Osteocyte (in vitro differentiated cells): Measurements from ENCODE around the gene UBXN1. TPM values are rescaled to one million over a fixed set of nuclear protein-coding genes. Genes with fewer than 3 reads are reported as not detected.

Experiments used
- DNase-seq: peaks from one replicate; pipeline ENCODE4 v3.0.0; 2021; ENCODE audit warnings: mixed read lengths; ENCODE audit not compliant: unreplicated experiment; ENCODE audit errors: extremely low spot score
- H3K27ac Mint-ChIP-seq: one replicate; pipeline ENCODE4 v1.8.0; 2021; ENCODE audit warnings: mild to moderate bottlenecking, mixed read lengths; ENCODE audit not compliant: unreplicated experiment
- H3K27me3 Mint-ChIP-seq: one replicate; pipeline ENCODE4 v1.8.0; 2021; ENCODE audit warnings: mixed read lengths; ENCODE audit not compliant: unreplicated experiment
- H3K36me3 Mint-ChIP-seq: one replicate; pipeline ENCODE4 v1.8.0; 2021; ENCODE audit warnings: mixed read lengths; ENCODE audit not compliant: unreplicated experiment
- H3K4me1 Mint-ChIP-seq: one replicate; pipeline ENCODE4 v1.8.0; 2021; ENCODE audit warnings: mixed read lengths; ENCODE audit not compliant: unreplicated experiment
- H3K4me3 Mint-ChIP-seq: one replicate; pipeline ENCODE4 v1.8.0; 2021; ENCODE audit warnings: mild to moderate bottlenecking, moderate library complexity, mixed read lengths; ENCODE audit not compliant: unreplicated experiment
- H3K9me3 Mint-ChIP-seq: one replicate; pipeline ENCODE4 v1.8.0; 2021; ENCODE audit warnings: mixed read lengths; ENCODE audit not compliant: unreplicated experiment
- CTCF ChIP-seq: fragments of 200-600 bp; sonication (generic); IDR thresholded peaks from 2 replicates; pipeline ENCODE4 v1.5.0; 2021; ENCODE audit warnings: antibody characterized with exemption, mild to moderate bottlenecking, moderate library complexity
- long read RNA-seq: library from polyadenylated mRNA; unstranded; transcript quantifications from one replicate; pipeline ENCODE4 v2.0.0, GENCODE V29; 2021
- total RNA-seq: library from RNA; stranded (reverse); gene quantifications from 2 replicates; pipeline ENCODE4 v1.2.1, GENCODE V29; 2021

Gene UBXN1, protein sequence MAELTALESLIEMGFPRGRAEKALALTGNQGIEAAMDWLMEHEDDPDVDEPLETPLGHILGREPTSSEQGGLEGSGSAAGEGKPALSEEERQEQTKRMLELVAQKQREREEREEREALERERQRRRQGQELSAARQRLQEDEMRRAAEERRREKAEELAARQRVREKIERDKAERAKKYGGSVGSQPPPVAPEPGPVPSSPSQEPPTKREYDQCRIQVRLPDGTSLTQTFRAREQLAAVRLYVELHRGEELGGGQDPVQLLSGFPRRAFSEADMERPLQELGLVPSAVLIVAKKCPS
- 132 and 161 TPM in 2 replicates for total RNA-seq
- long read RNA-seq, transcript UBXN1-202 (9 exons, 1,153 nt) = major isoform, 226 of 272 reads
- long read RNA-seq, transcript UBXN1-217 (10 exons, 943 nt) = minor isoform, 16 of 272 reads
- long read RNA-seq, transcript UBXN1-206 (8 exons, 1,257 nt) = minor isoform, 11 of 272 reads
- long read RNA-seq, partial matches to known transcripts = 3 of 272 reads
- long read RNA-seq, other reads (novel, unspliced or antisense) = 13 of 272 reads

DNA sequence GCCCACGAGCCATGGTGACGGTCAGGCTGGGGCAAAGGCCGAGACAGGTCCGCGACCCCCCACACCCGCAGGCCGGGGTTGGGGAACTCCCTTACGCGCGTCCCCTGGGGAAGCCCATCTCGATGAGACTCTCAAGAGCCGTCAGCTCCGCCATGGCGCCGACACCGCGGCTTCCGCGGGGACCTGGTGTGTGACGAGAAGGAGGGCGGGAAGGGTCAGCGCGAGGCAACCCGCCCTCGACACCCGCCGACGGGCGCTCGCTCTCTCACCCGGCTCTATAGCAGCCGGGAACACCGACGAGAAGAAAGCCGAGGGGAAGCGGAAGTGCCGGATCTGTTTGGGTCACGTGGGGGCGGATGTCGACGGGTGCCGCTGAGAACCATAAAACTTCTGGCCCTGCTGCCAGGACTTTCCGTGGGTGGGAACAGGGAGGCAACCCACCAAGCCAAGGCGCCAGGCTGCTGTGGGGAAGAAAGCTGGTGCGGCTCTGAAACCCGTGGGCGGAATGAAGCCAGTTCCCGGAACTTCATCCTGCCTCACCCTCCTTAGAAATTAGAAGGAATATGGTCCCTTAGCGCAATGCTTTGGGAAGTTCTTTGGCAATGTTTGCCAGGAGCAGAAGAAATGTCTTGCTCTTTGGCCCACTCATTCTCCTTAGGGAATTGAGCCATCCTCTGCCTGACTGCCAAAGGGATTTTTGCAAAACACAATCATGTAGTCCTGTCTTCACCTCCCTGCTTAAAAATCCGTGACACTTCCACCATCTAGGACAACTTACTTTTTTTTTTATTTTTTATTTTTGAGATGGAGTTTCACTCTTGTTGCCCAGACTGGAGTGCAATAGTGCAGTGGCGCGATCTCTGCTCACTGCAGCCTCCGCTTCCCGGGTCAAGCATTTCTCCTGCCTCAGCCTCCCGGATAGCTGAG, at the start of gene UBXN1:
UBXN1 (minus strand) TSS at position 304 of the 927 bp plus-strand sequence; CDS start at position 154, 150 bp downstream.
- DNase-seq = peak; percentile 93
- no peaks in the 10 kb centered on the region for H3K9me3 Mint-ChIP-seq

GRCh38 chr11:62728171-62728988, 49.5 kb upstream of the UBXN1 start, which contains the start of gene TTC9C:
TSS of gene TTC9C (plus strand) at chr11:62728486. CDS start at chr11:62728849, 363 bp downstream.
- H3K9me3 Mint-ChIP-seq = no peaks in the 10 kb centered on the region
- H3K4me1 Mint-ChIP-seq = peaks cover 50% of the 10 kb centered on the region
- H3K36me3 Mint-ChIP-seq = peaks cover 15% of the 10 kb centered on the region
- H3K4me3 Mint-ChIP-seq = peak within 1 kb of the TSS; percentile 88
- peak within 1 kb of the TSS; percentile 99 for H3K27ac Mint-ChIP-seq
- TF ChIP-seq CTCF = no peak
- DNase-seq = peak; percentile 91
- H3K27me3 Mint-ChIP-seq = no peaks in the 10 kb centered on the region

More for the DNA sequence above, at the start of gene UBXN1:
- Mint-ChIP-seq H3K36me3 (peaks cover 21% of the 10 kb centered on the region), H3K4me3 (peak within 1 kb of the TSS; percentile 85), H3K27ac (peak within 1 kb of the TSS; percentile 95), H3K27me3 (no peaks in the 10 kb centered on the region), H3K4me1 (peaks cover 35% of the 10 kb centered on the region)
- no peak for TF ChIP-seq CTCF

- Mint-ChIP-seq H3K36me3 (peaks cover 15% of the 10 kb centered on the region), H3K27ac (peak overlapping the region; percentile 99), H3K4me1 (peaks cover 49% of the 10 kb centered on the region), H3K9me3 (no peaks in the 10 kb centered on the region), H3K4me3 (peak overlapping the region; percentile 88), H3K27me3 (no peaks in the 10 kb centered on the region)
- DNase-seq = peak; percentile 94
- TF ChIP-seq CTCF = no peak
Measured at GRCh38 chr11:62727872-62728170, 48.9 kb upstream of the UBXN1 start.

- TF ChIP-seq CTCF = no peak
- peak within 1 kb of the TSS; percentile 88 for H3K4me3 Mint-ChIP-seq
- H3K4me1 Mint-ChIP-seq = peaks cover 47% of the 10 kb centered on the region
- no peaks in the 10 kb centered on the region for H3K9me3 Mint-ChIP-seq
- DNase-seq = peak; percentile 99
- no peaks in the 10 kb centered on the region for H3K27me3 Mint-ChIP-seq
- peak within 1 kb of the TSS; percentile 99 for H3K27ac Mint-ChIP-seq
- H3K36me3 Mint-ChIP-seq = peaks cover 20% of the 10 kb centered on the region
Measured at GRCh38 chr11:62727165-62727871, 48.4 kb upstream of the UBXN1 start, which contains the start of gene HNRNPUL2. TSS of gene HNRNPUL2 (minus strand) at chr11:62727457. CDS start at chr11:62727156, 301 bp downstream.
